ENCODE measurements around the gene KIF16B. TPM values are rescaled to one million over a fixed set of nuclear protein-coding genes. Genes with fewer than 3 reads are reported as not detected.

KIF16B gene
- total and polyA plus RNA-seq, 10 of the 15 experiments (the other 5 are each of a cell fraction or from before 2014, with no cell fraction given) = 0.21 to 5.2 (median 3.0) TPM

DNA sequence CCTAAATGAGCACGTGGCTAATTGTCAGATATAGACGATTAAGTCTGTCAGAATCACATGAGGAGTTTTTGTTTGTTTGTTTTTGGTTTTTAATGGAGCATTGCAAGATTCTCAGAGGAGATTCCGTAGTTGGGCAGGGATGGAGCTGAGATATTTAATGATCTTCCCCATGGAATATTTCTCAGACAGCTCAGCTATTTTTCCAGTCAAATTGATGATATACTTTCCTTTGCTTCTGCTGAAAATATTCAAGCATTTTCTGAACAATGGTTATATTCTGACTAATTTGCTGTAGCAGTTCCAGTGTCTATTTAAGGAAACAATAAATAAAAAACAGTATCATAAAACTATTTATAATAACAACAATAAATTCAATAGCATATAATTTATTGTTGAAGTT lies 348.4 kb downstream of the KIF16B start:
- no peaks in the 10 kb centered on the region for H3K27me3 ChIP-seq (replicated peaks in 1 of 2; ENCODE audit: control insufficient read depth in 2 of 2, insufficient read depth in 2 of 2, low read length in 1 of 2)
- DNase-seq (ENCODE audit: low read depth, low spot score) (no peak), ATAC-seq (no peak), FAIRE-seq (no peak)
- POLR2A ChIA-PET = no interaction called here
- TF ChIP-seq BCL11A (IDR thresholded peaks at IDR 0.05; ENCODE audit: low read depth, low read length) = no peak
- TF ChIP-seq, protein P1, sequence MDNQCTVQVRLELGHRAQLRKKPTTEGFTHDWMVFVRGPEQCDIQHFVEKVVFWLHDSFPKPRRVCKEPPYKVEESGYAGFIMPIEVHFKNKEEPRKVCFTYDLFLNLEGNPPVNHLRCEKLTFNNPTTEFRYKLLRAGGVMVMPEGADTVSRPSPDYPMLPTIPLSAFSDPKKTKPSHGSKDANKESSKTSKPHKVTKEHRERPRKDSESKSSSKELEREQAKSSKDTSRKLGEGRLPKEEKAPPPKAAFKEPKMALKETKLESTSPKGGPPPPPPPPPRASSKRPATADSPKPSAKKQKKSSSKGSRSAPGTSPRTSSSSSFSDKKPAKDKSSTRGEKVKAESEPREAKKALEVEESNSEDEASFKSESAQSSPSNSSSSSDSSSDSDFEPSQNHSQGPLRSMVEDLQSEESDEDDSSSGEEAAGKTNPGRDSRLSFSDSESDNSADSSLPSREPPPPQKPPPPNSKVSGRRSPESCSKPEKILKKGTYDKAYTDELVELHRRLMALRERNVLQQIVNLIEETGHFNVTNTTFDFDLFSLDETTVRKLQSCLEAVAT (IDR thresholded peaks at IDR 0.05) = no peak
- no peak for TF ChIP-seq CEBPB (IDR thresholded peaks at IDR 0.05; ENCODE audit: borderline replicate concordance in 1 of 2, low read depth in 2 of 2, low read length in 2 of 2)
- no peak for TF ChIP-seq STAT1 (conservative IDR thresholded peaks at IDR 0.05)
- TF ChIP-seq, protein P2, sequence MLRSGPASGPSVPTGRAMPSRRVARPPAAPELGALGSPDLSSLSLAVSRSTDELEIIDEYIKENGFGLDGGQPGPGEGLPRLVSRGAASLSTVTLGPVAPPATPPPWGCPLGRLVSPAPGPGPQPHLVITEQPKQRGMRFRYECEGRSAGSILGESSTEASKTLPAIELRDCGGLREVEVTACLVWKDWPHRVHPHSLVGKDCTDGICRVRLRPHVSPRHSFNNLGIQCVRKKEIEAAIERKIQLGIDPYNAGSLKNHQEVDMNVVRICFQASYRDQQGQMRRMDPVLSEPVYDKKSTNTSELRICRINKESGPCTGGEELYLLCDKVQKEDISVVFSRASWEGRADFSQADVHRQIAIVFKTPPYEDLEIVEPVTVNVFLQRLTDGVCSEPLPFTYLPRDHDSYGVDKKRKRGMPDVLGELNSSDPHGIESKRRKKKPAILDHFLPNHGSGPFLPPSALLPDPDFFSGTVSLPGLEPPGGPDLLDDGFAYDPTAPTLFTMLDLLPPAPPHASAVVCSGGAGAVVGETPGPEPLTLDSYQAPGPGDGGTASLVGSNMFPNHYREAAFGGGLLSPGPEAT (IDR thresholded peaks at IDR 0.05; ENCODE audit: low read depth) = no peak
- no peak for TF ChIP-seq NR2C2 (IDR thresholded peaks at IDR 0.05; ENCODE audit: borderline replicate concordance, control insufficient read depth, insufficient read length, low read depth)
- TF ChIP-seq SREBF1 (IDR thresholded peaks at IDR 0.05; ENCODE audit: low read length) = no peak
- no peak for TF ChIP-seq BMI1 (IDR thresholded peaks at IDR 0.05; ENCODE audit: borderline replicate concordance)
- TF ChIP-seq CREB1 (IDR thresholded peaks at IDR 0.05; ENCODE audit: low read depth) = no peak
- TF ChIP-seq CBX5 (IDR thresholded peaks at IDR 0.05; ENCODE audit: low read depth) = no peak
- TF ChIP-seq YY1 (IDR thresholded peaks at IDR 0.05; ENCODE audit: low read depth, low read length) = no peak
- no peak for TF ChIP-seq HDAC2 (IDR thresholded peaks at IDR 0.05)
- TF ChIP-seq, protein P3, sequence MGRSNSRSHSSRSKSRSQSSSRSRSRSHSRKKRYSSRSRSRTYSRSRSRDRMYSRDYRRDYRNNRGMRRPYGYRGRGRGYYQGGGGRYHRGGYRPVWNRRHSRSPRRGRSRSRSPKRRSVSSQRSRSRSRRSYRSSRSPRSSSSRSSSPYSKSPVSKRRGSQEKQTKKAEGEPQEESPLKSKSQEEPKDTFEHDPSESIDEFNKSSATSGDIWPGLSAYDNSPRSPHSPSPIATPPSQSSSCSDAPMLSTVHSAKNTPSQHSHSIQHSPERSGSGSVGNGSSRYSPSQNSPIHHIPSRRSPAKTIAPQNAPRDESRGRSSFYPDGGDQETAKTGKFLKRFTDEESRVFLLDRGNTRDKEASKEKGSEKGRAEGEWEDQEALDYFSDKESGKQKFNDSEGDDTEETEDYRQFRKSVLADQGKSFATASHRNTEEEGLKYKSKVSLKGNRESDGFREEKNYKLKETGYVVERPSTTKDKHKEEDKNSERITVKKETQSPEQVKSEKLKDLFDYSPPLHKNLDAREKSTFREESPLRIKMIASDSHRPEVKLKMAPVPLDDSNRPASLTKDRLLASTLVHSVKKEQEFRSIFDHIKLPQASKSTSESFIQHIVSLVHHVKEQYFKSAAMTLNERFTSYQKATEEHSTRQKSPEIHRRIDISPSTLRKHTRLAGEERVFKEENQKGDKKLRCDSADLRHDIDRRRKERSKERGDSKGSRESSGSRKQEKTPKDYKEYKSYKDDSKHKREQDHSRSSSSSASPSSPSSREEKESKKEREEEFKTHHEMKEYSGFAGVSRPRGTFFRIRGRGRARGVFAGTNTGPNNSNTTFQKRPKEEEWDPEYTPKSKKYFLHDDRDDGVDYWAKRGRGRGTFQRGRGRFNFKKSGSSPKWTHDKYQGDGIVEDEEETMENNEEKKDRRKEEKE (IDR thresholded peaks at IDR 0.05) = no peak
- no peak for TF ChIP-seq TARDBP (IDR thresholded peaks at IDR 0.05; ENCODE audit: borderline replicate concordance)
- no peak for TF ChIP-seq SRF (IDR thresholded peaks at IDR 0.05; ENCODE audit: low read depth in 2 of 2, low read length in 2 of 2)
- no peak for TF ChIP-seq TCF12 (IDR thresholded peaks at IDR 0.05; ENCODE audit: low read depth, low read length)
- no peak overlapping the region for H3K9ac ChIP-seq (ENCODE audit: control insufficient read depth, insufficient read depth, low read length)
- 21% methylated on average over 3 of the region's 3 CpGs for WGBS (ENCODE audit: insufficient coverage, insufficient replicate concordance, low lambda C conversion rate, missing lambda C conversion rate)
- H3K4me3 ChIP-seq = no peak overlapping the region
- no peaks in the 10 kb centered on the region for H3K9me3 ChIP-seq (replicated peaks; ENCODE audit: control insufficient read depth, insufficient read depth, low read length)
- no peak overlapping the region for H3K4me2 ChIP-seq (ENCODE audit: control insufficient read depth, insufficient read depth)
- H3K79me2 ChIP-seq (ENCODE audit: control insufficient read depth, insufficient read depth, low read length) = no peaks in the 10 kb centered on the region
- CTCF ChIA-PET = no interaction called here
- H3K27ac ChIP-seq (ENCODE audit: control insufficient read depth, insufficient read depth) = no peak overlapping the region
- H2AFZ ChIP-seq (ENCODE audit: control insufficient read depth, low read depth, low read length) = no peak overlapping the region
- intact Hi-C loops (cut with micrococcal nuclease; ENCODE audit: unreplicated experiment) = no loop called here
- RAD21 ChIA-PET (ENCODE audit: unreplicated experiment) = no interaction called here
- SMC1A ChIA-PET (ENCODE audit: uncharacterized antibody, unreplicated experiment) = no interaction called here
- H3K36me3 ChIP-seq (ENCODE audit: control insufficient read depth in 2 of 2, insufficient read depth in 2 of 2, low read length in 1 of 2) = no peaks in the 10 kb centered on the region
- no peaks in the 10 kb centered on the region for H4K20me1 ChIP-seq (ENCODE audit: control insufficient read depth, insufficient read depth)
- H3K4me1 ChIP-seq (ENCODE audit: control insufficient read depth, insufficient read depth, low read length) = no peaks in the 10 kb centered on the region
- no TSS peak for BruUV-seq (replicated peaks)
- in situ Hi-C loops (cut with MboI) = no loop called here

Data from GM12878 (cell line).